ENCODE results near the gene MMP7.
"Not testable (repeated sequence)": the region's sequence is repeated elsewhere in the genome, so short reads cannot be mapped to it uniquely, and the experiment has no call there.

The MMP7 gene

GRCh38 chr11:102539567-102539966, 9.0 kb upstream of the MMP7 start:
- no peak for DNase-seq (ENCODE audit: low read depth)

- DNase-seq (ENCODE audit: low read depth) = no peak
Measured at GRCh38 chr11:102538932-102539331, 8.4 kb upstream of the MMP7 start.

GRCh38 chr11:102534261-102534872, 3.8 kb upstream of the MMP7 start:
- no peak for DNase-seq (ENCODE audit: low read depth)

GRCh38 chr11:102528618-102529017, 1.9 kb downstream of the MMP7 start:
- no peak for DNase-seq (ENCODE audit: low read depth)

- DNase-seq (ENCODE audit: low read depth) = no peak
Measured at GRCh38 chr11:102527684-102528083, 2.9 kb downstream of the MMP7 start.

- DNase-seq (ENCODE audit: low read depth) = no peak
Measured at GRCh38 chr11:102527041-102527440, 3.5 kb downstream of the MMP7 start.

- no peak for DNase-seq (ENCODE audit: low read depth)
Measured at GRCh38 chr11:102523887-102524286, 6.7 kb downstream of the MMP7 start.

GRCh38 chr11:102523189-102523570, 7.4 kb downstream of the MMP7 start:
- no peak for DNase-seq (ENCODE audit: low read depth)

- no peak for DNase-seq (ENCODE audit: low read depth)
Measured at GRCh38 chr11:102522312-102523188, 8.0 kb downstream of the MMP7 start.

- DNase-seq (ENCODE audit: low read depth) = no peak
Measured at GRCh38 chr11:102521121-102521520, 9.4 kb downstream of the MMP7 start.

- DNase-seq (ENCODE audit: low read depth) = no peak
Measured at GRCh38 chr11:102520514-102520913, 10.0 kb downstream of the MMP7 start.

GRCh38 chr11:102518296-102519094, 12.1 kb downstream of the MMP7 start:
- DNase-seq (ENCODE audit: low read depth) = no peak

- DNase-seq (ENCODE audit: low read depth) = no peak
Measured at GRCh38 chr11:102517670-102518069, 12.9 kb downstream of the MMP7 start.

GRCh38 chr11:102516179-102516578, 14.4 kb downstream of the MMP7 start:
- no peak for DNase-seq (ENCODE audit: low read depth)

GRCh38 chr11:102513869-102514268, 16.7 kb downstream of the MMP7 start:
- no peak for DNase-seq (ENCODE audit: low read depth)

GRCh38 chr11:102510439-102511135, 20.0 kb downstream of the MMP7 start:
- no peak for DNase-seq (ENCODE audit: low read depth)

GRCh38 chr11:102502831-102503230, 27.7 kb downstream of the MMP7 start:
- DNase-seq (ENCODE audit: low read depth) = not testable (repeated sequence)

- no peak for DNase-seq (ENCODE audit: low read depth)
Measured at GRCh38 chr11:102500829-102501228, 29.7 kb downstream of the MMP7 start.

GRCh38 chr11:102499931-102500330, 30.6 kb downstream of the MMP7 start:
- no peak for DNase-seq (ENCODE audit: low read depth)

GRCh38 chr11:102499151-102499550, 31.4 kb downstream of the MMP7 start:
- DNase-seq (ENCODE audit: low read depth) = no peak

- DNase-seq (ENCODE audit: low read depth) = no peak
Measured at GRCh38 chr11:102497061-102497460, 33.5 kb downstream of the MMP7 start.
